Naive thymus-derived CD4-positive, alpha-beta T cell (primary cell): ENCODE measurements around the gene TMEM50B. TPM values are rescaled to one million over a fixed set of nuclear protein-coding genes. Genes with fewer than 3 reads are reported as not detected.
"Not testable (repeated sequence)": the region's sequence is repeated elsewhere in the genome, so short reads cannot be mapped to it uniquely, and the experiment has no call there.

Source experiments
- ATAC-seq: fragments of 150-1000 bp; cut with Tn5 transposase; 2 replicates; pipeline ENCODE4 v1.10.0; 2021; ENCODE audit warnings: mild to moderate bottlenecking, moderate library complexity
- CTCF ChIA-PET: fragments of 350-600 bp; sonication (Branson Sonifier 250); formaldehyde crosslinking; loops from one replicate; lab custom pipeline; 2021; ENCODE audit warnings: antibody characterized with exemption; lab: Charles Lee
- POLR2A ChIA-PET: fragments of 350-600 bp; sonication (Branson Sonifier 250); formaldehyde crosslinking; loops from one replicate; lab custom pipeline; 2021; ENCODE audit warnings: antibody characterized with exemption, inconsistent platforms; lab: Charles Lee
- DNase-seq, 9 donors: peaks; one replicate each; pipeline versions ENCODE4 v3.0.0 to v3.0.0-alpha.2; 2020 to 2022; ENCODE audit warnings: mixed read lengths in 1 of 9
- H3K27ac ChIP-seq: one replicate; pipeline ENCODE4 v1.7.0; 2013; ENCODE audit warnings: mild to moderate bottlenecking, low read depth, low read length, moderate library complexity
- H3K27me3 ChIP-seq, 2 donors: one replicate each; pipeline ENCODE4 v1.7.0; 2013; ENCODE audit warnings: low read length in 2 of 2, mild to moderate bottlenecking in 2 of 2, moderate library complexity in 2 of 2; ENCODE audit not compliant: control insufficient read depth in 2 of 2, insufficient read depth in 2 of 2
- H3K36me3 ChIP-seq, 3 experiments: 1 replicate in 2 of 3; 2 replicates in 1 of 3; pipeline ENCODE4 v1.7.0; 2013; ENCODE audit warnings: low read length in 3 of 3, mild to moderate bottlenecking in 3 of 3, moderate library complexity in 1 of 3; ENCODE audit not compliant: insufficient read depth in 3 of 3, control insufficient read depth in 2 of 3
- H3K4me1 ChIP-seq, 2 donors: one replicate each; pipeline ENCODE4 v1.7.0; 2013; ENCODE audit warnings: low read length in 2 of 2, mild to moderate bottlenecking in 2 of 2, moderate library complexity in 1 of 2; ENCODE audit not compliant: control insufficient read depth in 2 of 2, insufficient read depth in 2 of 2
- H3K4me3 ChIP-seq: 2 replicates; pipeline ENCODE4 v1.7.0; 2013; ENCODE audit warnings: mild to moderate bottlenecking, low read length
- H3K9me3 ChIP-seq, 3 experiments: 1 replicate in 2 of 3; 2 replicates in 1 of 3; pipeline ENCODE4 v1.7.0; 2013; ENCODE audit warnings: low read length in 3 of 3; ENCODE audit not compliant: control insufficient read depth in 2 of 3
- H3K27ac Mint-ChIP-seq, 9 donors: one replicate each; pipeline ENCODE4 v1.8.0; 2020 to 2022; ENCODE audit warnings: mixed read lengths in 9 of 9, mild to moderate bottlenecking in 8 of 9, moderate library complexity in 5 of 9, inconsistent platforms in 2 of 9
- H3K27me3 Mint-ChIP-seq, 5 donors: one replicate each; pipeline ENCODE4 v1.8.0; 2021 to 2022; ENCODE audit warnings: mixed read lengths in 5 of 5, mild to moderate bottlenecking in 1 of 5
- H3K36me3 Mint-ChIP-seq, 5 donors: one replicate each; pipeline ENCODE4 v1.8.0; 2020 to 2022; ENCODE audit warnings: mixed read lengths in 5 of 5, mild to moderate bottlenecking in 3 of 5, inconsistent platforms in 1 of 5
- H3K4me1 Mint-ChIP-seq, 7 donors: one replicate each; pipeline ENCODE4 v1.8.0; 2020 to 2022; ENCODE audit warnings: mixed read lengths in 7 of 7, mild to moderate bottlenecking in 3 of 7, inconsistent platforms in 1 of 7
- H3K4me3 Mint-ChIP-seq, 10 donors: one replicate each; pipeline ENCODE4 v1.8.0; 2020 to 2022; ENCODE audit warnings: mild to moderate bottlenecking in 10 of 10, mixed read lengths in 10 of 10, moderate library complexity in 6 of 10, inconsistent platforms in 2 of 10
- H3K9me3 Mint-ChIP-seq, 11 donors: one replicate each; pipeline ENCODE4 v1.8.0; 2020 to 2022; ENCODE audit warnings: mixed read lengths in 11 of 11, mild to moderate bottlenecking in 4 of 11, inconsistent platforms in 1 of 11, moderate library complexity in 1 of 11
- intact Hi-C, 2 donors: fragments of 100-400 bp; cut with micrococcal nuclease; formaldehyde crosslinking; loops; one replicate each; pipeline ENCODE4 v1.15.1; 2023
- polyA plus RNA-seq, 2 donors: library from polyadenylated mRNA; unstranded; fragments of 300-500 nt; fragmentation: Illumina TruSeq; gene quantifications; one replicate each; pipeline ENCODE4 v1.2.3, GENCODE V29; 2021
- total RNA-seq, 6 experiments: library from RNA in 5 of 6; stranded (reverse) in 5 of 6; gene quantifications; 1 replicate in 5 of 6; 2 replicates in 1 of 6; pipeline ENCODE4 v1.2.3 and lab custom pipeline; 2021 to 2026

The TMEM50B gene
- total and polyA plus RNA-seq, 7 experiments from 2014 or later, result 37.0 to 108 (median 46.5) TPM

DNA sequence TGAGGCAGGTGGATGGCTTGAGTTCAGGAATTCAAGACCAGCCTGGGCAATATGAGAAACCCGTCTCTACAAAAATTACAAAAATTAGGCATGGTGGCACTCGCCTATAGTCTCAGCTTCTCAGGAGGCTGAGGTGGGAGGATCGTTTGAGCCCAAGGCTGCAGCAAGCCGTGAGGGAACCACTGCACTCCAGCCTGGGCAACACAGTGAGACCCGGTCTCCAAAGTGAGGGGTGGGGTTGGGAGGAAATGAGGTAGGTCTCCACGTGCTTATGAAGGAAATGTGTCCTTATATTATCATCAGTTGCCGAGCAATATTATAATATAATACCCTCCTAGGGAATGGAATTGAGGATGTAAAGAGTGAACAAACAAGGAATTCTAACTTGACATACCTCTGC lies 2.7 kb downstream of the TMEM50B start:
- intact Hi-C loops, result loop anchor here (5.0 to 10.0 kb wide), 3 partner anchors 75 to 1200 kb away; partner anchors contain the start of genes IFNGR2 (in 1 of the 2) and MIS18A (in 1 of the 2)

DNA sequence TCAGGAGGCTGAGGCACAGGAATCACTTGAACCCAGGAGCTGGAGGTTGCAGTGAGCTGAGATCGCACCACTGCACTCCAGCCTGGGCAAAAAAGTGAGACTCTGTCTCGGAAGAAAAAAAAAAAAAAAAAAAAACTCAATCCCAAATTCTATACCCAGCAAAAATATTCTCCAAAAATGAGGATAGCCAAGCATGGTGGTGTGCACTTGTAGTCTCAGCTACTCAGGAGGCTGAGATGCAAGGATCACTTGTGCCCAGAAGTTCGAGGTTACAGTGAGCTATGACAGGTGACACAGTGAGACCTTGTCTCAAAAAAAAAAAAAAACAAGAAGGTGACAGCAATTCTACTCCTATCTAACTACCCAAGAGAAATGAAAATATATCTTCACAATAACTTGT lies 6.4 kb downstream of the TMEM50B start:
- H3K36me3 ChIP-seq, result no peaks in the 10 kb centered on the region
- no peak overlapping the region for H3K27ac ChIP-seq
- peaks cover 6 to 40% (median 32%) of the 10 kb centered on the region in 7 donors for H3K4me1 Mint-ChIP-seq
- H3K9me3 Mint-ChIP-seq, result no peaks in the 10 kb centered on the region
- H3K36me3 Mint-ChIP-seq, result peaks cover 0 to 14% (median 5%) of the 10 kb centered on the region in 5 donors
- no peaks in the 10 kb centered on the region for H3K9me3 ChIP-seq
- no peaks in the 10 kb centered on the region for H3K27me3 ChIP-seq
- no peak overlapping the region for H3K27ac Mint-ChIP-seq
- DNase-seq (no peak), ATAC-seq (no peak)
- H3K4me1 ChIP-seq, result no peaks in the 10 kb centered on the region
- intact Hi-C loops, result loop anchor here in 1 of 2 donors (10.0 kb wide), 1 partner anchor 239 kb away; no protein-coding TSS in a partner anchor
- H3K4me3 Mint-ChIP-seq, result no peak overlapping the region
- H3K27me3 Mint-ChIP-seq, result no peaks in the 10 kb centered on the region
- ChIA-PET POLR2A (no interaction called here), CTCF (no interaction called here)
- H3K4me3 ChIP-seq, result no peak overlapping the region

More for the DNA sequence above, 2.7 kb downstream of the TMEM50B start:
- Mint-ChIP-seq H3K9me3 (no peaks in the 10 kb centered on the region), H3K4me1 (peaks cover 10 to 41% (median 30%) of the 10 kb centered on the region in 7 donors), H3K36me3 (peaks cover 0 to 5% (median 5%) of the 10 kb centered on the region in 5 donors), H3K27ac (peak overlapping the region in 4 of 9 donors; percentile 32 to 72 (median 54)), H3K27me3 (peaks cover 0 to 4% (median 0%) of the 10 kb centered on the region in 5 donors), H3K4me3 (peak overlapping the region in 7 of 10 donors; percentile 36 to 87 (median 51))
- POLR2A ChIA-PET, result interaction anchor here (1.4 kb wide), 1 partner anchor 67 kb away, joined by 5 read pairs; the partner anchor contains the start of gene SON
- Histone ChIP-seq H3K4me3 (no peak overlapping the region), H3K4me1 (peaks cover 0 to 5% of the 10 kb centered on the region in 2 donors), H3K9me3 (no peaks in the 10 kb centered on the region), H3K36me3 (no peaks in the 10 kb centered on the region), H3K27ac (no peak overlapping the region), H3K27me3 (no peaks in the 10 kb centered on the region)
- DNase-seq, result no peak
- CTCF ChIA-PET, result no interaction called here
- no peak for ATAC-seq

DNA sequence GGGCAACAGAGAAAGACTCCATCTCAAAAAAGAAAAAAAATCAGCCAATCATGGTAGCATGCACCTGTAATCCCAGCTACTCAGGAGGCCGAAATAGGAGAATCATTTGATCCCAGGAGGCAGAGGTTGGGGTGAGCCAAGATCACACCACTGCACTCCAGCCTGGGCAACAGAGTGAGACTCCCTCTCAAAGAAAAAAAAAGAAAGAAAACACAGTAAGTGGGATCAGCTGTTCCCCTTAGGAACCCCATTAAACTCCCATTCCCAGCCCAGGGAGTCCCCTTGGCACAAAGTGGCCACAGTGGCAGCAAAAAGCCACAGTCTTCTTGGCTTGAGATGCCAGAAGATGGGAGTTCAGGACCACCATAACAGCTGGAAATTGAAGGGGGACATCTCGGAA lies 9.1 kb downstream of the TMEM50B start:
- intact Hi-C loops, result loop anchor here in 1 of 2 donors (10.0 kb wide), 1 partner anchor 236 kb away; no protein-coding TSS in a partner anchor
- H3K36me3 ChIP-seq, result no peaks in the 10 kb centered on the region
- no peak overlapping the region for H3K4me3 Mint-ChIP-seq
- H3K36me3 Mint-ChIP-seq, result peaks cover 0 to 16% (median 5%) of the 10 kb centered on the region in 5 donors
- H3K27ac Mint-ChIP-seq, result no peak overlapping the region
- H3K4me3 ChIP-seq, result no peak overlapping the region
- no peaks in the 10 kb centered on the region for H3K9me3 Mint-ChIP-seq
- H3K27ac ChIP-seq, result no peak overlapping the region
- POLR2A ChIA-PET, result no interaction called here
- H3K27me3 Mint-ChIP-seq, result no peaks in the 10 kb centered on the region
- ATAC-seq, result no peak
- no peaks in the 10 kb centered on the region for H3K4me1 ChIP-seq
- no peaks in the 10 kb centered on the region for H3K27me3 ChIP-seq
- peaks cover 5 to 31% (median 22%) of the 10 kb centered on the region in 7 donors for H3K4me1 Mint-ChIP-seq
- no peaks in the 10 kb centered on the region for H3K9me3 ChIP-seq
- CTCF ChIA-PET, result no interaction called here
- DNase-seq, result no peak

DNA sequence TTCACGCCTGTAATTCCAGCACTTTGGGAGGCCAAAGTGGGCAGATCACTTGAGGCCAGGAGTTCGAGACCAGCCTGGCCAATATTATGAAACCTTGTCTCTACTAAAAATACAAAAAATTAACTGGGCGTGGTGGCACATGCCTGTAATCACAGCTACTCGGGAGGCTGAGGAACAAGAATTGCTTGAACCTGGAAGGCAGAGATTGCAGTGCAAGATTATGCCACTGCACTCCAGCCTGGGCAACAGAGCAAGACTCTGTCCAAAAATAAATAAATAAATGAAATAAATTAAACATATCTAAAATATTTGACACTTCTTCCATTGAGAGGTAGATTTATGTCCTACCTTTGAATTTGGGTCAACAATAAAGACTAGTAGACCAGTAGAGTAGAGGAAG lies 10.6 kb downstream of the TMEM50B start:
- H3K27me3 ChIP-seq, H3K9me3 ChIP-seq, H3K9me3 Mint-ChIP-seq, intact Hi-C loops, H3K27ac ChIP-seq, H3K27ac Mint-ChIP-seq, CTCF ChIA-PET, DNase-seq, POLR2A ChIA-PET, H3K4me3 Mint-ChIP-seq, H3K4me3 ChIP-seq, ATAC-seq, H3K4me1 ChIP-seq, H3K27me3 Mint-ChIP-seq, H3K36me3 ChIP-seq: not testable (repeated sequence)
- Mint-ChIP-seq H3K4me1 (peaks cover 5 to 31% (median 22%) of the 10 kb centered on the region in 7 donors), H3K36me3 (peaks cover 0 to 19% (median 5%) of the 10 kb centered on the region in 5 donors)

DNA sequence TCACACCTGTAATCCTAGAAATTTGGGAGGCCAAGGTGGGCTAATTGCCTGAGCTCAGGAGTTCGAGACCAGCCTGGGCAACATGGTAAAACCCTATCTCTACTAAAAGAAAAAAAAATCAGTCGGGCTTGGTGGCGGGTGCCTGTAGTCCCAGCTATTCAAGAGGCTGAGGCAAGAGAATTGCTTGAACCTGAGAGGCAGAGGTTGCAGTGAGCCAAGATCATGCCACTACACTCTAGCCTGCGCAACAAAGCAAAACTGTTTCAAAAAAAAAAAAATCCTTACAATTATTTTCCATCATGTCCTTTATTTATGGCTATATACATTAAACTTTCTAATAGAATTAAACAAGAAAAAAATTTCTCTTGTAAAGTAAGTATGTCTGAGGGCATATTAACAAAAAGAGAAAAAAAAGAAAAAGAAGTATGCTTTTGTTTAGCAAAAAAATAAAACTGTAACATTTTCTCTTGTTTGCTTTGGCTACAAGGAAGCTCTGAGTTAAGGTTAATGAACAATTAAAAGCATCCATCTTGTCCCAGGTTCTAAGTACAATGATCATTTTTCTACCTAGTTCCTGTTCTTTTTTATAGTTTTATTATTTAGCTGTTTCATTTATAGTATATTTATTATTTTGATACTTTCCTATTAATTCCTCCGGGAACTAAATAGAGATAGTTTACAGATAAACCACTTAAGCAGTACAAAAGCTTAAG lies 18.1 kb downstream of the TMEM50B start:
- Histone ChIP-seq H3K36me3 (peaks cover 0 to 48% (median 10%) of the 10 kb centered on the region in 3 experiments), H3K4me1 (no peaks in the 10 kb centered on the region), H3K27ac (no peak overlapping the region), H3K9me3 (no peaks in the 10 kb centered on the region), H3K4me3 (no peak overlapping the region), H3K27me3 (no peaks in the 10 kb centered on the region)
- ATAC-seq, result no peak
- no peak overlapping the region for H3K27ac Mint-ChIP-seq
- H3K9me3 Mint-ChIP-seq, result no peaks in the 10 kb centered on the region
- DNase-seq, result no peak
- H3K4me1 Mint-ChIP-seq, result no peaks in the 10 kb centered on the region
- H3K36me3 Mint-ChIP-seq, result peaks cover 0 to 37% (median 8%) of the 10 kb centered on the region in 5 donors
- ChIA-PET CTCF (interaction anchor here (1.0 kb wide), 1 partner anchor 144 kb away, joined by 4 read pairs; no protein-coding TSS in a partner anchor), POLR2A (interaction anchor here (0.8 to 2.3 kb wide), 2 partner anchors 18 kb away, joined by 3 to 6 read pairs; partner anchors contain the start of gene TMEM50B)
- intact Hi-C loops, result no loop called here
- no peaks in the 10 kb centered on the region for H3K27me3 Mint-ChIP-seq
- H3K4me3 Mint-ChIP-seq, result no peak overlapping the region

DNA sequence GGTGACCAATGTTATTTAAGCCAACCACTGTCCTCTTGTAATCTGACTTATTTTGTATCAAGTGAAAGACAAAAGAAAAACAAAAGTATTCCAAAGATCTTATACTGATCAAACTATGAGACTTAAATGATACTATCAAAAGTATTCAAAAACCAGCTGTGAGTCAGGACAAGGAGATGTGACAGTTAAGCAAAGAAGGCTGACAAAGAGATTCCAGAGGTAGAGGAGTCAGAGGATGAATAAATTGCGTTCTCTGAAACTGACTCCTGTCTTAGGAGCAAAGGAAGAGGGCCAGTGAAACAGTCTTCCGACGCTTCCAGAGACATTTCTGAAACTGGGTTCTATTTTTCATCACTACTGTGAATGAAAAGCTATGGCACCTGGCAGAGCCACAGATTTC lies 20.9 kb downstream of the TMEM50B start:
- POLR2A ChIA-PET, result interaction anchor here (0.5 kb wide), 1 partner anchor 83 kb away, joined by 3 read pairs; no protein-coding TSS in a partner anchor
- H3K27me3 Mint-ChIP-seq, result no peaks in the 10 kb centered on the region
- H3K9me3 ChIP-seq, result no peaks in the 10 kb centered on the region
- CTCF ChIA-PET, result interaction anchor here (0.6 kb wide), 1 partner anchor 21 kb away, joined by 3 read pairs; the partner anchor contains the start of gene TMEM50B
- H3K36me3 ChIP-seq, result peaks cover 0 to 63% (median 9%) of the 10 kb centered on the region in 3 experiments
- no peak overlapping the region for H3K4me3 Mint-ChIP-seq
- DNase-seq, result no peak
- H3K36me3 Mint-ChIP-seq, result peaks cover 0 to 35% (median 12%) of the 10 kb centered on the region in 5 donors
- intact Hi-C loops, result no loop called here
- no peaks in the 10 kb centered on the region for H3K4me1 Mint-ChIP-seq
- H3K27me3 ChIP-seq, result no peaks in the 10 kb centered on the region
- no peak overlapping the region for H3K4me3 ChIP-seq
- no peaks in the 10 kb centered on the region for H3K4me1 ChIP-seq
- no peak for ATAC-seq
- no peak overlapping the region for H3K27ac ChIP-seq
- no peaks in the 10 kb centered on the region for H3K9me3 Mint-ChIP-seq
- H3K27ac Mint-ChIP-seq, result peak overlapping the region in 1 of 9 donors; percentile 12
